ENCODE results near the gene LRRC59.
"Not testable (repeated sequence)": the region's sequence is repeated elsewhere in the genome, so short reads cannot be mapped to it uniquely, and the experiment has no call there.

Gene LRRC59

DNA sequence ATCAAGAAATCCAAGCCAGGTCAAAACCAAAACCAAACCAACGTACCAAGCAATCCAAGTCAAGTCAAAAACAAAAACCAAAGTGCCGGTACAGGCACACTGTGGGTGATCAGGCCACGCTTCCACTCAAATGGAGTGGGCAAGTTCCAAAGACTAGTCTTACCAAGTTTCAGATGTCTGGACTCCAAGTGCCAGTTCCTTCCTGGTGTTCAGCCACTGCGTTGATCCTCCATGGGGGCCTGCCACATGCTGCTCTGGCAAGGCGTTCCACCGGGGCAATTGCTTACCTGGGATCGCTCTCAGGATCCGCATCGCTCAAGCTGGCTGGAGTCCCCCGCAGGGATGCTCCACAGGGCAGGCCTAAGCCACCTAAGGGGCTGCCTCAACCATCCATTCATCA lies 22.3 kb upstream of the LRRC59 start:
- H3K27me3 Mint-ChIP-seq; H3K9me3 Mint-ChIP-seq; H3K4me3 Mint-ChIP-seq; H3K36me3 Mint-ChIP-seq (ENCODE audit: low read depth); intact Hi-C loops (cut with micrococcal nuclease): not testable (repeated sequence)
- Mint-ChIP-seq H3K27ac (peak overlapping the region; percentile 87), H3K4me1 (ENCODE audit: low read depth) (peaks cover 40% of the 10 kb centered on the region)

DNA sequence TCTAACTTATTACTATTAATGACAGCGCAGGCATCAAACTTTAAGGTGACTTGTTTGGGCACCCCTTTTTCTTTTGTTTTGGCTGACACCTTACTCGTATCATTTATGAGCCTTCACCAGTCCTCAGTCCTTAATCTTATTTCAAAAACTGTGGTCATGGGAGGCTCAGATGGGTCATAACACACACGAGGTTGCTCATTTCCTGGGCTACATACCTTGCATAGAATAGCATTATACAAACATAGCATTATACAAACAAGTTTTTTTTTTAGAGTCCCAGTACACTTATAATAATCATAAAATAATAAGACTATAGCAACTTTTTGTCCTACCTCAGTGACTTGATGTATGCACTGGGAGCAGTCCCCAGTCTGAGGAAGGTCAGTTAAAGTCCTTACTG lies 17.5 kb upstream of the LRRC59 start:
- Mint-ChIP-seq H3K4me3 (no peak overlapping the region), H3K9me3 (no peaks in the 10 kb centered on the region), H3K4me1 (ENCODE audit: low read depth) (peaks cover 12% of the 10 kb centered on the region), H3K36me3 (ENCODE audit: low read depth) (no peaks in the 10 kb centered on the region), H3K27ac (no peak overlapping the region), H3K27me3 (peaks cover 11% of the 10 kb centered on the region)
- intact Hi-C loops (cut with micrococcal nuclease): no loop called here

DNA sequence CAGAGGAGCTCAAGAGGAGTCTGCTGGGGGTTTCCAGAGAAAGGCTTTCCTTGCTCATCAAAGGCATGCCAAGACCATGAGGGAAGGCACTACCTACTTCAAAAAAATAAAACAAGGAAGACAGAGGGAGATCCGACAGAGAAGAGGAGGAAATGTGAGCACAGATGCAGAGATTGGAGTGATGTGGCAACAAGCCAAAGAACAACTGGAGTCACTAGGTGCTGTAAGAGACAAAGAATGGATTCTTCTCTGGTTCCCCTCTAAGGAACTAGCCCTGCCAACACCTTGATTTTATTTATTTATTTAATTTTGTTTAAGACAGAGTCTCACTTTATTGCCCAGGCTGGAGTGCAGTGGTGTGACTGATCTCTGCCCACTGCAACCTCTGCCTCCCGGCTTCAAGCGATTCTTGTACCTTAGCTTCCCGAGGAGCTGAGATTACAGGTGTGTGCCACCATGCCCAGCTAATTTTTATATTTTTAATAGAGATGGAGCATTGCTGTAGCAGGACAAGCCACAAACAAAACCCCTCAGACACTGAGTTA lies 14.9 kb upstream of the LRRC59 start:
- Mint-ChIP-seq H3K4me3 (no peak overlapping the region), H3K4me1 (ENCODE audit: low read depth) (peaks cover 6% of the 10 kb centered on the region), H3K9me3 (no peaks in the 10 kb centered on the region), H3K27me3 (peaks cover 11% of the 10 kb centered on the region), H3K36me3 (ENCODE audit: low read depth) (no peaks in the 10 kb centered on the region), H3K27ac (no peak overlapping the region)
- intact Hi-C loops (cut with micrococcal nuclease): no loop called here

DNA sequence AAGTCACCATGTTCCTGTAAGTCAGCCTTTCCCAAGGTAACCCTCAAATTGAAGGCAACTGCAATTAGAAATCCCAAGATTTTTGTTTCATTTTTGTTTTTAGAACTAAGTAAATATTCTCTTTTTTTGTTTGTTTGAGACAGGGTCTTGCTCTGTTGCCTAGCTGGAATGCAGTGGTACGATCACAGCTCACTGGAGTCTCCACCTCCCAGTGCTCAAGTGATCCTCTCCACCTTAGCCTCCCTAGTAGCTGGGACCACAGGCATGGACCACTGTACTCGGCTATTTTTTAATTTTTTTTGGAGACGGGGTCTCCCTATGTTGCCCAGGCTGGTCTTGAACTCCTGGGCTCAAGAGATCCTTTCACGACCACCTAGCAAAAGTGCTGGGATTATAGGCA lies 10.6 kb upstream of the LRRC59 start:
- peaks cover 14% of the 10 kb centered on the region for H3K4me1 Mint-ChIP-seq (ENCODE audit: low read depth)
- H3K27ac Mint-ChIP-seq: no peak overlapping the region
- intact Hi-C loops (cut with micrococcal nuclease): no loop called here
- H3K4me3 Mint-ChIP-seq: no peak overlapping the region
- no peaks in the 10 kb centered on the region for H3K9me3 Mint-ChIP-seq
- H3K36me3 Mint-ChIP-seq (ENCODE audit: low read depth): no peaks in the 10 kb centered on the region
- peaks cover 22% of the 10 kb centered on the region for H3K27me3 Mint-ChIP-seq

DNA sequence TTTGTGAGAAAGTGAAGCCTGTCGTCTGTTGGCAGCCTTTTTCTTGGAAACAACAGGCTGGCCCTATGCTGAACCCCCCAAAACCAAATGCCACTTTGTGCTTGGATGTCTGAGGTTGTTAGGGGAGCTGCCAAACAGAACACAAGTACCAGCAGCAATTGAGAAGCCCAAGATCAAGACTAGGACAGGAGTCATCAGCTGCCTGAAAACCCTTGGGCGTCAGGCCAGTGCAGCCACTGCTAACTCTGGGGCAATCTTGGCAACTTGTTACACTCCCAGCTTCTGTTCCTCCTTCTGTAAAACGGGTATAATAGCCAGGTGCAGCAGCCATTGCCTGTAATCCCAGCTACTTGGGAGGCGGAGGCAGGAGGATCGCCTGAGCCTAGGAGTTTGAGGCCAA lies 9.3 kb upstream of the LRRC59 start:
- Mint-ChIP-seq H3K36me3 (ENCODE audit: low read depth) (no peaks in the 10 kb centered on the region), H3K9me3 (no peaks in the 10 kb centered on the region), H3K4me1 (ENCODE audit: low read depth) (peaks cover 9% of the 10 kb centered on the region), H3K27ac (no peak overlapping the region), H3K4me3 (no peak overlapping the region), H3K27me3 (peaks cover 18% of the 10 kb centered on the region)
- intact Hi-C loops (cut with micrococcal nuclease): no loop called here

DNA sequence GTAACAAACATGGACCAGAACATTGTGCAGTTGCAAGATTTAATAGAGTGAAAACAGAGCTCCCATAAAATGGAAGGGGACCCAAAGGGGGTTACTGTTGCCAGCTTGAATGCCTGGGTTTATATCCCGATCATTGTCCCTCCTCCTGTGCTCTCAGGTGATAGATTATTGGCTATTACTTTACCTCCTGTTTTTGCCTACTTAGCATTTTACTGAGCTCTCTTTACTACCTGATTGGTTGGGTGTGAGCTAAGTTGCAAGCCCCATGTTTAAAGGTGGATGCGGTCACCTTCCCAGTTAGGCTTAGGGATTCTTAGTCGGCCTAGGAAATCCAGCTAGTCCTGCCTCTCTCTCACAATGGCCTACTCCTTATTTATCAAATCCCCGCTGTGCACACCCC lies 8.0 kb upstream of the LRRC59 start:
- H3K4me1 Mint-ChIP-seq (ENCODE audit: low read depth); intact Hi-C loops (cut with micrococcal nuclease); H3K36me3 Mint-ChIP-seq (ENCODE audit: low read depth); H3K9me3 Mint-ChIP-seq; H3K27ac Mint-ChIP-seq; H3K4me3 Mint-ChIP-seq: not testable (repeated sequence)
- peaks cover 17% of the 10 kb centered on the region for H3K27me3 Mint-ChIP-seq

DNA sequence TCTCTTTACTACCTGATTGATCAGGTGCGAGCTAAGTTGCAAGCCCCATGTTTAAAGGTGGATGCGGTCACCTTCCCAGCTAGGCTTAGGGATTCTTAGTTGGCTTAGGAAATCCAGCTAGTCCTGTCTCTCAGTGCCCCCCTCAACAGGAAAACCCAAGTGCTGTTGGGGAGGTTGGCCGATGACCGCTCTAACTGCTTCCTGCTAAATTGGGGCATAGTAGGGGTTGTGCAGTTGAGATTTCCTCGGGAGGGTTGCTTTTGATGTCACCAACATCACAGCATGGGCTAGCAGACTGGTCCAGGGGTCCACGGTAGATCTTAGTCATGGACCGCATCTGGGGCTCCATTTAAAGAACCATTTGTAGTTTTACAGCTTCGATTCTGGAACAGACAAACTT lies 2.3 kb upstream of the LRRC59 start:
- Mint-ChIP-seq H3K4me1 (ENCODE audit: low read depth) (peaks cover 37% of the 10 kb centered on the region), H3K36me3 (ENCODE audit: low read depth) (peaks cover 10% of the 10 kb centered on the region)
- H3K27me3 Mint-ChIP-seq; H3K27ac Mint-ChIP-seq; intact Hi-C loops (cut with micrococcal nuclease); H3K4me3 Mint-ChIP-seq; H3K9me3 Mint-ChIP-seq: not testable (repeated sequence)

DNA sequence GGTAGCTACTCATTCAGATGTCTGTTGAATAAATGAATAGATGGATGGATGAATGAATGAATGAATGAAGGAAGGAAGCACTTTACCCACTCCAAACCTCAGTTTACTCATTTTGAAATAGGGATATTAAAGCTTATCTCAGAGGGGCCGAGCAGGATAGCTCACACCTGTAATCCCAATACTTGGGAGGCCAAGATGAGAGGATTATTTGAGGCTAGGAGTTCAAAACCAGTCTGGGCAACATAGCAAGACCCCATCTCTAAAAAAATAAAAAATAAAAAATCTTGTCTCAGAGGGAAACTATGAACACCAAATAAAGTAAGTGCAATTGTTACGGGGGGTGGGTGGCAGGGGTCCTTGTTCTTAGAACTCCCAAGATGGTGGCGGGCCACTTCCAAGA lies 1.3 kb upstream of the LRRC59 start:
- Mint-ChIP-seq H3K4me1 (ENCODE audit: low read depth) (peaks cover 35% of the 10 kb centered on the region), H3K36me3 (ENCODE audit: low read depth) (peaks cover 20% of the 10 kb centered on the region)
- not testable (repeated sequence) for H3K27ac Mint-ChIP-seq

DNA sequence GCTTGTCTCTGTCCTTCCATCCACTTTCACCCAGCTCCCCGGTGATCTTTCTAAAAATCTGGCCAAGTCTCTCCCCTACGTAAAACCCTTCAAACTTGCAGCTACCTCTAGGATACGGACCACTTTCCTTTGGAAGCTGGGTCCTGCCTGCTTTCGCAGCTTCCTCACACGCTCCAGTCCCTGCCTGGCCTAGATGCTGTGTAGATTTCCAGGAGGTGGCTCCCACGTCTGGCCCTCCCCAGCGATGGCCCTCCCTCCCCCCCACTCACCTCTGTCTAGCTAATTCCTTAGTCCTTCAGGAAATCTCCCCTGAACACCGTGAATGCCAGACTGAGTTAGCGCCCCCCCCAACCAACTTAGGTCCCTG lies 579 bp upstream of the LRRC59 start:
- Mint-ChIP-seq H3K27ac (peak overlapping the region; percentile 86), H3K27me3 (peaks cover 1% of the 10 kb centered on the region), H3K9me3 (no peaks in the 10 kb centered on the region), H3K4me3 (peak overlapping the region; percentile 78), H3K36me3 (ENCODE audit: low read depth) (peaks cover 27% of the 10 kb centered on the region), H3K4me1 (ENCODE audit: low read depth) (peaks cover 40% of the 10 kb centered on the region)
- intact Hi-C loops (cut with micrococcal nuclease): loop anchor here (1.0 kb wide), 2 partner anchors 26 to 28 kb away; partner anchors contain the start of gene ACSF2

More for the DNA sequence above, 1.3 kb upstream of the LRRC59 start:
- intact Hi-C loops (cut with micrococcal nuclease); H3K4me3 Mint-ChIP-seq; H3K9me3 Mint-ChIP-seq; H3K27me3 Mint-ChIP-seq: not testable (repeated sequence)

DNA sequence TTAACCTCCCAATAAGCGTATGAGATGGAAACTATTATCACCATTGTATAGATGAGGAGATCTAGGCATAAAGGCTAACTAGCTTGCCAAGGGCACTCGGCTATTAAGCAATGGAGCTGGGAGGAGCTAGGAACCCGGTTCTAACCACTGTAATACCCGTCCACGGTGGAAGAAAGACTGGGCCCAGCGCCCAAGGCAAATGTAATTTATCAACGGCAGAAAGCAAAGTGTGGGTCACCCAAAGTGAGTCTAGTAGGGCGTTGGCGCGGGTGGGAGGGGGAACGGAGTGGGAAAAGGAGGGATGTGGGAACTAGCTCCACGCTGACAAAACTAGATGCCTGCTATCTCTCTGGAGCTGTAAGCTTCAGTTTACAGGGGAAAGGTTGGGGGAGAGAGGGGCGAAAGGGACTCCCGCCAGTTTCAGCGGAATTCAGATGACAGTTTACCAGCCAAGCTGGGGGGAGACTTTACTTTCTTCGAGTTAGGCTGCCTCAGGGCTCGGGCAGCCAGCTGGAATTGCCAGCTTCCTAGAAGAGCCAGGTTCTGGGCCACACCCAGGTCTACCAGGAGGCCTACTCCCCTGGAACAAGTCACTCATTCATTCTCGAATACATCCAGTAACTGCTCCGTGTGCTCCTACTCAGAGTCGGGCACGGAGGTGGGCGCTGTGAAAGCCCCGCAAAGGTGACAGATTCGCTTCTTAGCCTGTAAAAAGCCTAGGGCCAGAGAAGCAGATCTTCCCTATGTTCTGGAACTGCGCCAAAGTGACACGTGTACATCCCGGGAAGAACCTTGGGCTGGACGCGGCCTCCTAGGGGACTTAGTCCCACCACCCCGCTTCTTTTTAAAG lies 837 bp downstream of the LRRC59 start:
- Mint-ChIP-seq H3K27ac (peak overlapping the region; percentile 86), H3K9me3 (no peaks in the 10 kb centered on the region), H3K36me3 (ENCODE audit: low read depth) (peaks cover 41% of the 10 kb centered on the region), H3K27me3 (peaks cover 1% of the 10 kb centered on the region), H3K4me3 (peak overlapping the region; percentile 78), H3K4me1 (ENCODE audit: low read depth) (peaks cover 49% of the 10 kb centered on the region)
- intact Hi-C loops (cut with micrococcal nuclease): loop anchor here (1.0 kb wide), 2 partner anchors 24 to 30 kb away; partner anchors contain the start of gene ACSF2

DNA sequence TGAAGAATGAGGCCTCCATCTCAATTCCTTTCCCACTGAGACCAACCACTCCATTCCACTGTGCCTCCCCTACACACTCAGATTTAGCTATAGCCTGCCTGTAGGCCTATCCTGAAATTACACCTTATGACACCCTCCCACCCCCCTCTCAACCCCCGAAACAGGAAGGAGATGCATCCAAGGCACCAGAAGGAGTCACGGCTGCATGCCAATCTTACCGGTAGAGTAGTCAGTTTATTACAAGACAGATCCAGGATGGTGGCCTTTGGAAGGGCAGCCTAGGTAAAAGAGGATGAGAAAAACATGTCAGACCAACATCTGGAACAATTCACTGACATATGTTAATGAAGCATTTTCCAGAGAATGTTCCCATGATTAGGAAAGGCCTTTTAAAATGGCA lies 2.6 kb downstream of the LRRC59 start:
- Mint-ChIP-seq H3K36me3 (ENCODE audit: low read depth) (peaks cover 59% of the 10 kb centered on the region), H3K9me3 (no peaks in the 10 kb centered on the region)

DNA sequence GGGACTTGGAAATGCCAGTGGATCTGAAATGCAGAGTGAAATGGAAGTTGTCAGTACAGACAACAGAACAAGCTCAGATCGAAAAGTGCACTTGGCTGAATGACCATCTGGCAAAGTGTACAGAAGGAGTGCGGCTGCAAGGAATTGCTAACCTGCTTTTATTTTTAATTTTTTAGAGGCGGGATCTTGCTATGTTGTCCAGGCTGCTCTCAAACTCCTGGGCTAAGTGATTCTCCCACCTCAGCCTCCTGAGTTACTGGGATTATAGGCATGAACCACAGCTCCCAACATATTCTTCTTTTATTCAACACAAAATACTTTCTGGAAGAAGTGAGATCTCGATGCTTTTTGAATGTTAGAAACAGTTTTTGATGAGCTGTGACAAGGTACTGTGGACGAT lies 3.6 kb downstream of the LRRC59 start:
- no peak overlapping the region for H3K4me3 Mint-ChIP-seq
- H3K4me1 Mint-ChIP-seq (ENCODE audit: low read depth): peaks cover 52% of the 10 kb centered on the region
- intact Hi-C loops (cut with micrococcal nuclease): no loop called here
- no peak overlapping the region for H3K27ac Mint-ChIP-seq
- no peaks in the 10 kb centered on the region for H3K9me3 Mint-ChIP-seq
- H3K27me3 Mint-ChIP-seq: peaks cover 1% of the 10 kb centered on the region
- H3K36me3 Mint-ChIP-seq (ENCODE audit: low read depth): peaks cover 69% of the 10 kb centered on the region

More for the DNA sequence above, 2.6 kb downstream of the LRRC59 start:
- H3K4me1 Mint-ChIP-seq (ENCODE audit: low read depth): peaks cover 52% of the 10 kb centered on the region
- H3K27ac Mint-ChIP-seq: no peak overlapping the region
- peaks cover 1% of the 10 kb centered on the region for H3K27me3 Mint-ChIP-seq
- H3K4me3 Mint-ChIP-seq: no peak overlapping the region
- intact Hi-C loops (cut with micrococcal nuclease): no loop called here

DNA sequence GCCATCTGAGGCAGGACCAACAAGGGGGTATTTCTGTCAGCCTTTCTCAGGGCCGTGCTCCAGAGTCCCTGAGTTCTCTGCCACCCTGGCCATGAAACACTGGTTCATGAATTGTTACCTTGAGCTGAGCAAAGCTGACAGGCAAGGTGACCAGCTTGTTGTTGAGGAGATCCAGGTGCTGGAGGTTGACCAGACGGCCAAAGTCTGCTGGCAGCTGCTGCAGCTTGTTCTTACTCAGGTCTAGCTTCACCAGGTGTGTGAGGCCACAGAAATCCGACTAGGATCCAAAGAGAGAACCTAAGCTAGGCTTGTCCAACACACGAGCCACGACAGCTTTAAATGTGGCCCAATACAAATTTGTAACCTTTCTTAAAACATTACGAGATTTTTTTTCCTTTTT lies 4.7 kb downstream of the LRRC59 start:
- Mint-ChIP-seq H3K4me1 (ENCODE audit: low read depth) (peaks cover 47% of the 10 kb centered on the region), H3K27ac (no peak overlapping the region), H3K9me3 (no peaks in the 10 kb centered on the region), H3K36me3 (ENCODE audit: low read depth) (peaks cover 80% of the 10 kb centered on the region), H3K4me3 (no peak overlapping the region), H3K27me3 (no peaks in the 10 kb centered on the region)
- intact Hi-C loops (cut with micrococcal nuclease): no loop called here

DNA sequence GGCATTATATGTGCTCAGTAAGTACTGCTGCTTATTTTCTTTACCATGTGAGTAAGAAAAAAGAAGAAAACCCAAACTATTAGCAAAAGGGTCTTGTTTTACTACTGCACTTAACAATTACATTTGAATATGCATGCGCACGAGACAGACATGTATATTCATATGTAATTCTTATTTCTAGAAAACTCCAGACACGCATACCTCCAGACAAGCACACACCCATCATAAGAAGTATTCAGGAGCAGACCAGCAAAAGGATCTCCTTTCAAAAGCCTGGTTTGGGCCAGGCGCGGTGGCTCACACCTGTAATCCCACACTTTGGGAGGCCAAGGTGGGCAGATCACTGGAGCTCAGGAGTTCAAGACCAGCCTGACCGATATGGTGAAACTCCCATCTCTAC lies 7.8 kb downstream of the LRRC59 start:
- Mint-ChIP-seq H3K4me1 (ENCODE audit: low read depth) (peaks cover 24% of the 10 kb centered on the region), H3K27ac (no peak overlapping the region), H3K9me3 (no peaks in the 10 kb centered on the region), H3K36me3 (ENCODE audit: low read depth) (peaks cover 100% of the 10 kb centered on the region), H3K4me3 (no peak overlapping the region), H3K27me3 (no peaks in the 10 kb centered on the region)
- intact Hi-C loops (cut with micrococcal nuclease): no loop called here

DNA sequence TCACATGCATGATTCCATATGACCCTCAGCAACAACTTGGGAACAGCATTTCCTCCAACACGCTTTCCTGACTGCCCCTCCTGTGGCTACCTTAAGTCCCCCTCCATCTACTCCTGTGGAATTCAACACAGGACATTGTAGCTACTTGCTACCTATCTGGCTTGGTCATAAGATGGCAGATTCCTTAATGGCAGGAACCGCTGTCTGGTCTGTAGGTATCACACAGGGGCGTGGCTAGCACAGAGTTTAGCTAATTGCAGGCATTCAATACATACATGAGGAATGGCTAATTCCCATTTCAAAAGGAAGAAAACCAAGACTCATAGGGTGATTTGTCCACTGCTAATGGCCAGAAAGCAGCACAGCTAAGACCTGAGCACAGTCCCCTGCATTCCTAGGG lies 8.6 kb downstream of the LRRC59 start:
- Mint-ChIP-seq H3K27me3 (no peaks in the 10 kb centered on the region), H3K27ac (no peak overlapping the region), H3K9me3 (no peaks in the 10 kb centered on the region), H3K4me1 (ENCODE audit: low read depth) (peaks cover 17% of the 10 kb centered on the region), H3K4me3 (no peak overlapping the region), H3K36me3 (ENCODE audit: low read depth) (peaks cover 100% of the 10 kb centered on the region)
- intact Hi-C loops (cut with micrococcal nuclease): no loop called here
